ENCODE measurements around the gene PAM. TPM values are rescaled to one million over a fixed set of nuclear protein-coding genes. Genes with fewer than 3 reads are reported as not detected.

The PAM gene
- total RNA-seq, 1 donor from 2014 or later: 227 TPM

DNA sequence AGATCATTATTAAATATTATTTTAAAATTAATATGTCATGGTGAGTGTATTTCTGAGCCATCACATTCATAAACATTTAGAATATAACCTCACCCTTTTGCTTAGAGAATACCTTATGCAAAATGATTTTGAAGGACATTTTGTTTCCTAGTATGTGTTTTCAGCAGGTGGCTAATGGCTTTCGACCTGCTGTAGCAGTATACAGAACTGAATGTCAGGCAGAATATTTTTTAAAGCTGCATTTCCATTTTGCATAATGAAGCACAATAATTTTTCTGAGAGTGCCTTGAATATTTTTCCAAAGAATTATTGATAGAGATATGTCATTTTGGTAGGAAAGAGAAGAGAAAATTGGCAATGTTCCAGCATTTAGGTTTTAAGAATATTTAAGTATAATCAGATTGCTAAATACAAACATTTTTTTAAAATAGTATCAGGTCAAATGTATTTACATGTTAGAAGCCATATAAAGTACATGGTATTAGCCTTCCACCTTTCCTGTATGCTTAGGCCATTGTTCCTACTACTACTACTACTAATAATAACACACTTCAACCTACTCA is 42.3 kb downstream of the PAM start:
- Histone ChIP-seq H3K4me3 (no peak overlapping the region), H3K4me1 (peaks cover 23% of the 10 kb centered on the region), H3K27ac (no peak overlapping the region), H3K9me3 (no peaks in the 10 kb centered on the region), H3K27me3 (no peaks in the 10 kb centered on the region), H3K36me3 (no peaks in the 10 kb centered on the region)
- ATAC-seq: no peak
- intact Hi-C loops (cut with DNase I): no loop called here
- no peak for DNase-seq
- TF ChIP-seq, protein P1, sequence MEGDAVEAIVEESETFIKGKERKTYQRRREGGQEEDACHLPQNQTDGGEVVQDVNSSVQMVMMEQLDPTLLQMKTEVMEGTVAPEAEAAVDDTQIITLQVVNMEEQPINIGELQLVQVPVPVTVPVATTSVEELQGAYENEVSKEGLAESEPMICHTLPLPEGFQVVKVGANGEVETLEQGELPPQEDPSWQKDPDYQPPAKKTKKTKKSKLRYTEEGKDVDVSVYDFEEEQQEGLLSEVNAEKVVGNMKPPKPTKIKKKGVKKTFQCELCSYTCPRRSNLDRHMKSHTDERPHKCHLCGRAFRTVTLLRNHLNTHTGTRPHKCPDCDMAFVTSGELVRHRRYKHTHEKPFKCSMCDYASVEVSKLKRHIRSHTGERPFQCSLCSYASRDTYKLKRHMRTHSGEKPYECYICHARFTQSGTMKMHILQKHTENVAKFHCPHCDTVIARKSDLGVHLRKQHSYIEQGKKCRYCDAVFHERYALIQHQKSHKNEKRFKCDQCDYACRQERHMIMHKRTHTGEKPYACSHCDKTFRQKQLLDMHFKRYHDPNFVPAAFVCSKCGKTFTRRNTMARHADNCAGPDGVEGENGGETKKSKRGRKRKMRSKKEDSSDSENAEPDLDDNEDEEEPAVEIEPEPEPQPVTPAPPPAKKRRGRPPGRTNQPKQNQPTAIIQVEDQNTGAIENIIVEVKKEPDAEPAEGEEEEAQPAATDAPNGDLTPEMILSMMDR (IDR thresholded peaks at IDR 0.05): no peak

DNA sequence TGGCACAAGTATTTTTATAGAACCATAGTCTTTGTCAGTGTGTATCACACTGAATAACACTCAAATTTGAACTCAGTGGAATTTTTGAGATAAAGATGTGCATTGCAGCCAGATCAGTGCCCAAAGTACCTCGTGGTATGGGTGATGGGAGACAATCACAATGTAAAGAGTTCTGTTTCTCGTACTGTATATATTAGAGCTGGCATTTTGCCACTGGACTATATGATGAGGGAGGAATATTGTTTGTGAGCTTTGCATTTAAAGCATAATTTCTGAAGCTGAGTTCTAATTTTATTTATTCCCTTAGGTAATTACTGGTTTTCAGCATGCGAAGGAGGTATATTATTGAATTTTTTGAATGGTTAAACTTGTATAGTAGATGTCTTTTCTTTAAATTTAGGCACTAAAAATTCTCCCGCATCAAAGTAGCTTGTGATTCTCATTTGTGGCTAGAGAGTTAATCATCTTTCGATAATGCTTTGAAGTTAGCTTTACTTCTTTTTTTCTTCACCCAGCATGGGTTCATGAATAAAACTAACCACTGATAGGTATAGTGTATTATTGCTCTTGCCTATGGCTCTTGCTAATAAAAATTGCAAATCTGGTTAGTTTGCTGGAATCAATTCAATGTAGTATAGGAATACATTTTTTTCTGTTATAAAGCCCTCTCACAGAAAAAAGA is 43.1 kb downstream of the PAM start:
- intact Hi-C loops (cut with DNase I): no loop called here
- H3K36me3 ChIP-seq: no peaks in the 10 kb centered on the region
- TF ChIP-seq, protein P1 (IDR thresholded peaks at IDR 0.05): no peak
- no peaks in the 10 kb centered on the region for H3K27me3 ChIP-seq
- H3K4me1 ChIP-seq: peaks cover 23% of the 10 kb centered on the region
- DNase-seq: no peak
- no peak overlapping the region for H3K4me3 ChIP-seq
- no peaks in the 10 kb centered on the region for H3K9me3 ChIP-seq
- H3K27ac ChIP-seq: no peak overlapping the region
- ATAC-seq: no peak

DNA sequence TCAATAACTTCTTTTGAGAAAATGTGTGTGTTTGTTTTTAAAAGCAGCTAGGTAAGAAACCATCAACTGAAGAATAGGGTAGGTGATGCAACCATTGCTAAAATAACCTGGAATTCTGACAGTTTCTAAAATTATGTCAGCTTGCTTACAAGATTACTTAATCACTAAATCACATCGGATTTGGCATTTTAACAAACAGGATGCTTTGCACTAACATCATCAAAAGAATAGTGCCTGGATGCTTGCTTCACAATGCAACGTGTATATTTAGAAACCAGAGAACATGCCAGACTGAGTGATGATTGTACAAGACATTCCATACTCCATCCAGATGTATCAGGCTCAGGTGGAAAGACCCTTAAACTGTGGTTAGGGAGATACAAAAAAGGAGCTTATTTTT is 43.9 kb downstream of the PAM start:
- Histone ChIP-seq H3K4me1 (peaks cover 23% of the 10 kb centered on the region), H3K27me3 (no peaks in the 10 kb centered on the region), H3K9me3 (no peaks in the 10 kb centered on the region), H3K27ac (no peak overlapping the region), H3K36me3 (no peaks in the 10 kb centered on the region), H3K4me3 (no peak overlapping the region)
- TF ChIP-seq, protein P1 (IDR thresholded peaks at IDR 0.05): no peak
- DNase-seq (no peak), ATAC-seq (no peak)
- intact Hi-C loops (cut with DNase I): no loop called here

DNA sequence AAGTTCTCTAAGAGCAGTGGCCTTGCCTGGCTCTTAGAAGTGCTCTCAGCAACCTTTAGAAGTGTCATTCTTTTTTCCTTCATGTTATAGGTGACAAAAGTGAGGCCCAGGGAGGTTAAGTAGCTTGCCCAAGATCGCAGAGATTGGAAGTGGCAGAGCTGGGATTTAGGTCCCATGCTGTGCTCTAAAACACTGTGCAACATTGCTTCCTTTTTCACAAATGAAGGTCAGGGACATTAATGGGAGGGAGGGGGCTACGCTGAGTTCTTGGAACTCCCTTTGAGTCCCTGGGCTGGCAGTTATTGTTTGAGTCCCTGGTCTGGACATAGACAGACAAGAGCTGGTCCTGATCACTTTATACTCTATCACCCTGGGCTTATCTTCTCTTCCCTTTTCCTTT is 45.3 kb downstream of the PAM start:
- H3K4me3 ChIP-seq: no peak overlapping the region
- no peak for ATAC-seq
- no peaks in the 10 kb centered on the region for H3K9me3 ChIP-seq
- TF ChIP-seq, protein P1 (IDR thresholded peaks at IDR 0.05): no peak
- H3K4me1 ChIP-seq: peaks cover 23% of the 10 kb centered on the region
- no peak for DNase-seq
- H3K27me3 ChIP-seq: no peaks in the 10 kb centered on the region
- no peak overlapping the region for H3K27ac ChIP-seq
- intact Hi-C loops (cut with DNase I): no loop called here
- H3K36me3 ChIP-seq: no peaks in the 10 kb centered on the region

DNA sequence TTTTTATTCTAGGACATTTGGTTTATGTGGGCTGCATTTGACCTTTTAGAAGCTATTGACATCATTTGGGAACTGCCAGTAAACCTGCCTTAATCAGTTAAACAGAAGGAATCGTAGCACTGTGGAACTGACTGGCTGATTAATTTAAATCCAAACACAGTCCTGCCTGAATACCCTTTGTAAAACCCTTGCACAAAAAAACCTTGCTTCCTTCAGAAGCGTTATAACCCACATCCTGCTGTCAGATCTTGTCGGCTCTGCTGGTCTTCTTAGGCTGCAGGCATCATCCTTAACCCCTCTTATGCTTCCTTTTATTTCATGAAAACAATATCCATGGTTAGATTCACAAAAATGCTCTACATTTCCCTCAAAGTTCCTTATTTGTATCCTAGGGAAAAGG is 46.3 kb downstream of the PAM start:
- H3K4me1 ChIP-seq: peaks cover 18% of the 10 kb centered on the region
- ATAC-seq: no peak
- DNase-seq: no peak
- TF ChIP-seq, protein P1 (IDR thresholded peaks at IDR 0.05): no peak
- H3K4me3 ChIP-seq: no peak overlapping the region
- no peaks in the 10 kb centered on the region for H3K36me3 ChIP-seq
- no peaks in the 10 kb centered on the region for H3K9me3 ChIP-seq
- intact Hi-C loops (cut with DNase I): no loop called here
- H3K27me3 ChIP-seq: no peaks in the 10 kb centered on the region
- no peak overlapping the region for H3K27ac ChIP-seq

Measured in upper lobe of right lung (tissue), 1 donor.